HFF-Myc (cell line): ENCODE measurements around the gene ALAS1.

Source experiments
- DNase-seq: peaks from one replicate; pipeline ENCODE4 v3.0.0-alpha.2; 2011; ENCODE audit warnings: low read depth; ENCODE audit errors: extremely low read depth
- H3K4me3 ChIP-seq: replicated peaks from 2 replicates; pipeline ENCODE4 v1.5.1; 2011; ENCODE audit warnings: low read depth, mild to moderate bottlenecking, control low read depth, low read length
- CTCF ChIP-seq: IDR thresholded peaks from 2 replicates; pipeline ENCODE4 v1.5.1; 2012; ENCODE audit warnings: mild to moderate bottlenecking, low read depth, low read length, control low read depth; ENCODE audit errors: missing control alignments

The ALAS1 gene

GRCh38 chr3:52226229-52226817, 28.4 kb downstream of the ALAS1 start:
- H3K4me3 ChIP-seq, result no peak overlapping the region
- DNase-seq, result no peak
- no peak for TF ChIP-seq CTCF

- peak; percentile 11 for TF ChIP-seq CTCF
- DNase-seq, result no peak
- H3K4me3 ChIP-seq, result no peak overlapping the region
Observed at GRCh38 chr3:52227117-52227516, 29.2 kb downstream of the ALAS1 start.

- no peak for DNase-seq
- no peak for TF ChIP-seq CTCF
Observed at GRCh38 chr3:52227766-52228165, 29.8 kb downstream of the ALAS1 start.

GRCh38 chr3:52228266-52228665, 30.3 kb downstream of the ALAS1 start:
- no peak overlapping the region for H3K4me3 ChIP-seq
- no peak for DNase-seq
- TF ChIP-seq CTCF, result no peak

More at GRCh38 chr3:52227766-52228165, 29.8 kb downstream of the ALAS1 start:
- H3K4me3 ChIP-seq, result no peak overlapping the region

- DNase-seq, result no peak
- no peak overlapping the region for H3K4me3 ChIP-seq
- no peak for TF ChIP-seq CTCF
Observed at GRCh38 chr3:52228751-52229291, 30.9 kb downstream of the ALAS1 start.

GRCh38 chr3:52229656-52230055, 31.7 kb downstream of the ALAS1 start:
- H3K4me3 ChIP-seq, result no peak overlapping the region
- TF ChIP-seq CTCF, result no peak
- no peak for DNase-seq

GRCh38 chr3:52230461-52230860, 32.5 kb downstream of the ALAS1 start:
- DNase-seq, result no peak
- TF ChIP-seq CTCF, result no peak
- no peak overlapping the region for H3K4me3 ChIP-seq
